OCI-LY1 (cell line): ENCODE results near the gene MAGI2.

Experiments
- H2AFZ ChIP-seq: fragments of 200-600 bp; sonication (generic), shearing (Covaris generic); 2 replicates; pipeline ENCODE4 v1.6.0; 2014; ENCODE audit warnings: antibody characterized with exemption, mild to moderate bottlenecking, low read length
- H3F3A ChIP-seq: fragments of 200-600 bp; sonication (generic), shearing (Covaris generic); 2 replicates; pipeline ENCODE4 v1.6.0; 2014; ENCODE audit warnings: mild to moderate bottlenecking, antibody characterized with exemption, low read length, moderate library complexity; ENCODE audit not compliant: insufficient read depth
- H3K27ac ChIP-seq: fragments of 200-600 bp; sonication (generic); 2 replicates; pipeline ENCODE4 v1.5.1; 2014; ENCODE audit warnings: low read length, mixed run types, mild to moderate bottlenecking, low read depth; ENCODE audit not compliant: poor library complexity, severe bottlenecking
- H3K27me3 ChIP-seq: fragments of 200-600 bp; sonication (generic); 2 replicates; pipeline ENCODE4 v1.6.0; 2014; ENCODE audit warnings: antibody characterized with exemption, mild to moderate bottlenecking, low read length, moderate library complexity; ENCODE audit not compliant: insufficient read depth
- H3K36me3 ChIP-seq: fragments of 200-600 bp; sonication (generic); 2 replicates; pipeline ENCODE4 v1.6.1; 2014; ENCODE audit warnings: mild to moderate bottlenecking, antibody characterized with exemption, low read length, moderate library complexity, mixed read lengths; ENCODE audit not compliant: insufficient read depth
- H3K4me1 ChIP-seq: fragments of 200-600 bp; sonication (generic); 2 replicates; pipeline ENCODE4 v1.5.1; 2014; ENCODE audit warnings: mild to moderate bottlenecking, low read length, moderate library complexity; ENCODE audit not compliant: insufficient read depth, severe bottlenecking
- H3K4me2 ChIP-seq: fragments of 200-600 bp; sonication (generic), shearing (Covaris generic); 2 replicates; pipeline ENCODE4 v1.6.1; 2014; ENCODE audit warnings: low read length
- H3K4me3 ChIP-seq: fragments of 200-600 bp; sonication (generic); 2 replicates; pipeline ENCODE4 v1.5.1; 2014; ENCODE audit warnings: low read length, low read depth, mild to moderate bottlenecking, mixed read lengths; ENCODE audit not compliant: poor library complexity, severe bottlenecking
- H3K79me2 ChIP-seq: fragments of 200-600 bp; shearing (Covaris generic); 2 replicates; pipeline ENCODE4 v1.6.1; 2016; ENCODE audit warnings: mixed run types, low read length, mixed read lengths; ENCODE audit not compliant: insufficient read depth
- H3K9ac ChIP-seq: fragments of 200-600 bp; sonication (generic), shearing (Covaris generic); 2 replicates; pipeline ENCODE4 v1.6.1; 2014; ENCODE audit warnings: mild to moderate bottlenecking, low read length, mixed read lengths
- H3K9me2 ChIP-seq: fragments of 200-600 bp; sonication (generic), shearing (Covaris generic); 2 replicates; pipeline ENCODE4 v1.6.1; 2014; ENCODE audit warnings: low read depth, mild to moderate bottlenecking, low read length, mixed read lengths
- H3K9me3 ChIP-seq: fragments of 200-600 bp; shearing (Covaris generic); 2 replicates; pipeline ENCODE4 v1.6.1; 2014; ENCODE audit warnings: low read length, mixed read lengths
- H4K20me1 ChIP-seq: fragments of 200-600 bp; sonication (generic), shearing (Covaris generic); 2 replicates; pipeline ENCODE4 v1.6.0; 2016; ENCODE audit warnings: mild to moderate bottlenecking, low read length; ENCODE audit not compliant: insufficient read depth
- CTCF ChIP-seq: fragments of 200-600 bp; sonication (generic), shearing (Covaris generic); IDR thresholded peaks from 2 replicates; pipeline ENCODE4 v1.5.1; 2017; ENCODE audit warnings: mild to moderate bottlenecking, antibody characterized with exemption, low read length, moderate library complexity, mixed read lengths
- EZH2 ChIP-seq: fragments of 200-600 bp; sonication (generic), shearing (Covaris generic); IDR thresholded peaks from 2 replicates; pipeline ENCODE4 v1.8.0; 2017; ENCODE audit warnings: borderline replicate concordance, mixed run types, mild to moderate bottlenecking, antibody characterized with exemption, low read length, moderate library complexity, mixed read lengths

The MAGI2 gene

GRCh38 chr7:78770422-78771410, 682.8 kb downstream of the MAGI2 start:
- H3K36me3 ChIP-seq, result no peaks in the 10 kb centered on the region
- no peak overlapping the region for H3K27ac ChIP-seq
- H3K9me3 ChIP-seq, result no peaks in the 10 kb centered on the region
- no peaks in the 10 kb centered on the region for H3K9me2 ChIP-seq
- TF ChIP-seq CTCF (no peak), EZH2 (no peak)
- no peaks in the 10 kb centered on the region for H3K27me3 ChIP-seq
- no peaks in the 10 kb centered on the region for H4K20me1 ChIP-seq
- H3K79me2 ChIP-seq, result no peaks in the 10 kb centered on the region
- no peak overlapping the region for H3K9ac ChIP-seq
- H3K4me3 ChIP-seq, result no peak overlapping the region
- no peak overlapping the region for H3K4me2 ChIP-seq
- no peaks in the 10 kb centered on the region for H3F3A ChIP-seq
- no peak overlapping the region for H2AFZ ChIP-seq
- H3K4me1 ChIP-seq, result no peaks in the 10 kb centered on the region

GRCh38 chr7:78769481-78770101, 683.9 kb downstream of the MAGI2 start:
- H2AFZ ChIP-seq, result no peak overlapping the region
- H3K9me3 ChIP-seq, result no peaks in the 10 kb centered on the region
- no peak overlapping the region for H3K27ac ChIP-seq
- H4K20me1 ChIP-seq, result no peaks in the 10 kb centered on the region
- H3K36me3 ChIP-seq, result no peaks in the 10 kb centered on the region
- no peaks in the 10 kb centered on the region for H3K9me2 ChIP-seq
- no peaks in the 10 kb centered on the region for H3K4me1 ChIP-seq
- H3F3A ChIP-seq, result no peaks in the 10 kb centered on the region
- H3K9ac ChIP-seq, result no peak overlapping the region
- no peaks in the 10 kb centered on the region for H3K79me2 ChIP-seq
- H3K4me2 ChIP-seq, result no peak overlapping the region
- no peak for TF ChIP-seq EZH2
- no peak for TF ChIP-seq CTCF
- no peak overlapping the region for H3K4me3 ChIP-seq
- no peaks in the 10 kb centered on the region for H3K27me3 ChIP-seq

GRCh38 chr7:78768859-78769258, 684.6 kb downstream of the MAGI2 start:
- no peak overlapping the region for H3K4me3 ChIP-seq
- H3K79me2 ChIP-seq, result no peaks in the 10 kb centered on the region

More at GRCh38 chr7:78768859-78769258, 684.6 kb downstream of the MAGI2 start:
- H3F3A ChIP-seq, result no peaks in the 10 kb centered on the region
- H3K4me2 ChIP-seq, result no peak overlapping the region
- no peaks in the 10 kb centered on the region for H3K9me2 ChIP-seq
- H3K27ac ChIP-seq, result no peak overlapping the region
- H3K27me3 ChIP-seq, result no peaks in the 10 kb centered on the region
- no peak for TF ChIP-seq CTCF
- TF ChIP-seq EZH2, result no peak
- no peaks in the 10 kb centered on the region for H3K4me1 ChIP-seq
- no peaks in the 10 kb centered on the region for H3K36me3 ChIP-seq
- H4K20me1 ChIP-seq, result no peaks in the 10 kb centered on the region
- H2AFZ ChIP-seq, result no peak overlapping the region
- no peaks in the 10 kb centered on the region for H3K9me3 ChIP-seq
- H3K9ac ChIP-seq, result no peak overlapping the region
